A673 (cell line): Measurements from ENCODE around the gene GPN2.
"Not testable (repeated sequence)": the region's sequence is repeated elsewhere in the genome, so short reads cannot be mapped to it uniquely, and the experiment has no call there.

Experiments
- CTCF ChIP-seq: fragments of 300-800, 200-600 bp; sonication (generic); conservative IDR thresholded peaks from 2 replicates; pipeline ENCODE4 v1.5.1; 2017; ENCODE audit warnings: low read depth, mild to moderate bottlenecking, antibody characterized with exemption, low read length, moderate library complexity, mixed read lengths
- EZH2 ChIP-seq: fragments of 200-600 bp; sonication (generic); IDR thresholded peaks from 2 replicates; pipeline ENCODE4 v1.6.1; 2017; ENCODE audit warnings: borderline replicate concordance, low read depth, mild to moderate bottlenecking, mixed read lengths, antibody characterized with exemption, low read length; ENCODE audit not compliant: poor library complexity, severe bottlenecking

- not testable (repeated sequence) for TF ChIP-seq CTCF, EZH2
These were observed 8.5 kb downstream of the GPN2 start for GRCh38 chr1:26881611-26882010.
